HG03045 (cell line): ENCODE data around the gene SSTR5.
"Not testable (repeated sequence)": the region's sequence is repeated elsewhere in the genome, so short reads cannot be mapped to it uniquely, and the experiment has no call there.

Experiments used
- ATAC-seq: cut with Tn5 transposase; IDR thresholded peaks from one replicate; pipeline ENCODE4 v1.9.1; 2021; ENCODE audit warnings: mild to moderate bottlenecking, moderate library complexity; ENCODE audit not compliant: unreplicated experiment

SSTR5 gene

DNA sequence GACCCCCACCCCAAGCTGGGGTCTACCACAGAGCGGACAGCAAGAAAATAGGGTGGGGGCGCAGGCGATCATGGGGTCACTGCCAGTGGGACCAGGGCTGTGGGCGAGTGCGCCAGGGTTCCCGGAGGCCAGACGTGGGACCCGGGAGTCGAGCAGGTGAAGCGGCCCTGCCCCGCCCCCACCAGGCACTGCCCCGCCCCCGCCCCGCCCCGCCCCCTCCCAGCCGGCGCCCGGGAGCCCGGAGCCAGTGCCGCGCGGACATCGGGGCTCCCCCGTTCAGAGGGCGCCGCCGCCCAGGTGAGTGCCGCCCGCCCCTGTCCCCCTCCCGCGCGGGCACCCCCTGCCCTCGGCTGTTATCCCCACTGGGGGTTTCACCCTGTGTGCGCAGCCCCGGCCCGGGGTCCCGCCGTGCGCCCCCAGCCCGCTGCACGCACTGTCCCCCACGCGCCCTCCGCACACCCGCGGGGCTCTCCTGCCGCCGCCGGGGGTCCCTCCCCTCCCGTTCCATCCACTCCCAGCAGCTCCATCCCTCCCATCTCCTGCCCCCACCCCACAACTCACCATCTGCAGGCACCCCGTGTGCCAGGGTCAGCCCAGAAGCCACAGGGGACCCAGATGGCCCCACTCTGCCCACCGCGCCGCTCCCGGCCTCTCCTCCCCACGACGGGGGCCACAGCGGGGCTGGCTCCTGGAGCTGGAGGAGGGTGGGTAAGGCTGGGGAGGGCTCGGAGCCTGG lies at the start of gene SSTR5:
SSTR5 (plus strand) TSS at position 222 of the 736 bp plus-strand sequence. CDS start 6,122 bp downstream, outside the sequence.
- ATAC-seq = no peak

GRCh38 chr16:1024138-1024537 lies 48.4 kb upstream of the SSTR5 start:
- no peak for ATAC-seq

- not testable (repeated sequence) for ATAC-seq
Measured at GRCh38 chr16:1025183-1025809, 47.3 kb upstream of the SSTR5 start.

DNA sequence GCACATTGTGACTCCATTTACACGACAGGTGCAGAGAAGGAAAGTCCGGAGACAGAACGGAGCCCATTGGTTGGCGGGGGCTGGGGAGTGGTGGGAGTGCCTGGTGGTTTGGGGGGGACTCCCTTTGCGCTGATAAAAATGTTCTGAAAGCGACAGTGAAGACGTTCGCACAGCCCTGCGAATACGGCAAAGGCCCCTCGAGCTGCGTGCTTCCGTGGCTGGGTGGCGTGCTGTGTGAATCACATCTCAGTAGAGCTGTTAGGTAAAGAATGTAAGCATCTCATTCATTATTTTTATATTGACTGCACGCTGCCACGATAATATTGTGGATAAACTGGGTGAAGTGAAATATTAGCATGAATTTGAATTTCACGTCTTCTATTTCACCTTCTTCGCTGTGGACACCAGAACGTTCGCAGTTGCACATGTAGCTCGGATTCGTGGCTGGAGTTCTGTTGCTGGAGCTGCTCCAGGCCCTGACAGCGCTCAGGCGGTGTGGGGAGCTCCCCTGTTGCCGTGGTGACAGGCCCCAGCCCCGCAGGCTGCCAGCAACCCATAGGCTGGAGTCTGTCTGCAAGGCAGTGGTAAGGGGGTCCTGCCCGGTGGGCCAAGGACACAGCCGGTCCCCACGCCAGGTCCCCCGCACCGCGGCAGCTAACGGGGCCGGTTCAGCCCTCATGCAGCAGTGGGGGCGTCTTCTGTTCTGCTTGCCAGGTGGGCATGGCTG lies 46.3 kb upstream of the SSTR5 start:
- ATAC-seq = no peak

- ATAC-seq = no peak
Measured at GRCh38 chr16:1026784-1027500, 45.6 kb upstream of the SSTR5 start.

DNA sequence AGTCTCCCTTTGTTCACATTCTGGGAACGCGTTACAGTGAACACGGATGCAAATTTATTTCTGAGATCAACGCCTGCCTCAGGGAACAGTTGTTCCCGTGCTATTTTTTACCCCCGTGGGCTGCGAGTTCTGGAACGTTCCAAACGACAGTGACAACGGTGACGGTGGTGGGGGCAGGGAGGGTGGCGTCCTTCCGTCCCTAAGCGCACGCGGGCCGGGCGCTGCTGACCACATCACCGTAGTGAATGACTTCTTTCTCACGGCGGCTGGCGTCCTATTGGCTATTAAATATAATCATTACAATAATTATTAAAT lies 45.1 kb upstream of the SSTR5 start:
- ATAC-seq = no peak

DNA sequence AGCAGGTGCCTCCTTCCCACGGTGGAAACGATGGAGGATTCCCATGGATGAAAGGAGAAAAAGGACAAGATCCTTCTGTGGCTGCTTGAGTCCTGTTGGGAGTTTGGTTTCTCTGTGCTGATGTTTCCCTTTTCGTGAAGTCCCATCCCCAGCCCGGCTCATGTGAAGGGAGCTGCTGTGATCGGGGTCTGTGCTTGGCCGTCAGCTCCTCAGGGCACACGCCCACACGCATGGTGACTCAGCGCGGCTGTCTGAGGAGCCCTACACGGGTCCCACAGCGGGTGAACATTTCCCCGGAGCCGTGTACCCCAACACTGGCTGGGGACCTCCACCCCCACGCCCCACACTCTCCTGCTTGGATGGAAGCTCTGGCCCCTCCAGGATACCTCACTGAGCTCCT lies 44.5 kb upstream of the SSTR5 start:
- no peak for ATAC-seq

GRCh38 chr16:1028524-1029258 lies 43.9 kb upstream of the SSTR5 start:
- ATAC-seq = no peak

- no peak for ATAC-seq
Measured at GRCh38 chr16:1029259-1029545, 43.3 kb upstream of the SSTR5 start.

GRCh38 chr16:1030473-1030901 lies 42.1 kb upstream of the SSTR5 start:
- no peak for ATAC-seq

GRCh38 chr16:1031666-1032065 lies 40.9 kb upstream of the SSTR5 start:
- ATAC-seq = no peak

DNA sequence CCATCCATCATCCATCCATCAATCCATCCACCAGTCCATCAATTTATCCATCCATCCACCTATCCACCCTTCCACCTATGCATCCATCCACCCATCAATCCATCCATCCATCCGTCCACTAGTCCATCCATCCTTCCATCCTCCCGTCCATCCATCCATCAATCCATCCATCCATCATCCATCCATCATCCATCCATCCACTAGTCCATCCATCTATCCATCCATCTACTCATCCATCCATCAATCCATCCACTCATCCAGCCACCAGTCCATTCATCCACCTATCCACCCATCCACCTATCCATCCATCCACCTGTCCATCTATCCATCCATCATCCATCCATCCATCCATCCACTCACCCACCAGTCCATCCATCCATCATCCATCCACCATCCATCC lies 39.9 kb upstream of the SSTR5 start:
- ATAC-seq = no peak

- no peak for ATAC-seq
Measured at GRCh38 chr16:1033128-1033679, 39.3 kb upstream of the SSTR5 start.

DNA sequence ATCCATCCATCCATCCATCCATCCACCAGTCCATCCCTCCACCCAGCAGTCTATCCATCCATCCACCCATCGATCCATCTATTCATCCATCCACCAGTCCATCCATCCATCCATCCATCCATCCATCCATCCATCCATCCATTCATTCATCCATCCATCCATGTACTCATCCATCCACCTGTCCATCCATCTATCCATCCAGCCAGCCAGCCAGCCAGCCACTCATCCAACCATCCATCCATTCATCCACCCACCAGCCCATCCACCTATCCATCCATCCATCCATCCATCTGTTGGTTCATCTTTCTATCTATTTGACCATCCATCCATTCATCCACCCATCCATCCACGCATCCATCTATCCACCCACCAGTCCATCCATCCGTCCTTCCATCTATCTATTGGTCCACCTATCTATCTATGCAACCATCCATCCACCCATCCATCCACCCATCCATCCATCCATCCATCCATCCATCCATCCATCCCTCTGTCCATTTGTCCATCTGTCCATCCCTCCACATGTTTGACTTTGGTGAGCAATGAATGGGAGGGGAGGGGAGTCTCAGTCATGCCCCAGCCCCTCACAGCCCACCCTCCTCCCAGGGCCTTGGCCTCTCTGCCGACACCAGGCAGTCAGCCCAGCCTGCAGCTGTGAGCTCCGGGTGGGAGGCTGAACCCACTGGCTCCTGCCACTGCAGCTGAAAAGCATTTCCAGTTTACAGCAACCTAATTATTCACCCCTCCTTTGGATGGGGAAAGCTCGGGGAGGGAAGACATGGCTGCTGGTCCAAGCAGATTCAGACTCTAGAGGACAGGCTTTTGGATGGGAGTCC lies 38.1 kb upstream of the SSTR5 start:
- no peak for ATAC-seq

GRCh38 chr16:1035066-1035415 lies 37.5 kb upstream of the SSTR5 start:
- ATAC-seq = no peak

DNA sequence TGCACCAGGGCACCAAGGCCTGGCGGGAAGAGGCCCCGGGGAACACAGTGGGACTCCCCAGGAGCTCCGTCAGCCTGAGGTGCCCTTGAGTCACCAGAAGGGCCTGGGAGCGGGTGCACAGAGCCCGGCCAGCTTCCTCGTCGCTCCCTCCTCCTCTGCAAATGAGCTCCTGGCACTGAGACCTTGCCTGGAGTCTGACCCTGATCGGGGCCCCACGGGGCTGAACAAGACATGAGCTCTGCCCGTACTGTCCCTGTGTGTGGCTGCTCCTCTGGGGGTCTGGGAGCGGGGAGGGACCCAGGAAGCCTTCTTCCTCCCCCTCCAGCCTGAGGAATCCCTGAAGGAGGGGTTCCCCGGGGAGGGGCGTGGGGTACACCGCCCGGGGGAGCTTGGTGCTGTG lies 36.4 kb upstream of the SSTR5 start:
- ATAC-seq = no peak

GRCh38 chr16:1036726-1037393 lies 35.7 kb upstream of the SSTR5 start:
- ATAC-seq = no peak

GRCh38 chr16:1037394-1038257 lies 34.9 kb upstream of the SSTR5 start:
- ATAC-seq = no peak
